ENCODE results near the gene PBLD.

Gene PBLD

DNA sequence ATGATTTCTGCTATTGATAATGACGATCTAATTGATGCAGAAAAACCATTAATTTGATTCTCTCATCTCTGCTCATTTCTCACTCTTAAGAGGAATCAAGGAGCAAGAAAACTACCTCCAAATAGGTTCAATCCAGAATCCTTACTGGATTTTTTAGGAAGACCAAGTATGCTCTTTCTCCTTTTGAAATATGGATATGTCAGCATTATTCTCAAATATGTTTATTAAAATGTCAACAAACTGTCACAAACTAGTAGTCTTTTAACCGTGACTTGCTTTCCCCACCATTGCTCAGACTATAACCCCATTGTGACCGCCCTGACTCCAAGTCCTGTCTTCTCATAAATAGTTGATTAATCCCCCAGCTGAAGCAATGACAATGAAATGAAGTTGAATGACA is 99.7 kb downstream of the PBLD start:
- no peak for DNase-seq (ENCODE audit: low spot score)

Data from hematopoietic multipotent progenitor cell treated with erythropoietin and hydrocortisone succinate and interleukin-3 and kit ligand, for 15 days (in vitro differentiated cells).